GM12875 (cell line): ENCODE data around the gene SNX14.
"Not testable (repeated sequence)": the region's sequence is repeated elsewhere in the genome, so short reads cannot be mapped to it uniquely, and the experiment has no call there.

Experiments used
- H3K4me3 ChIP-seq: one replicate; pipeline ENCODE4 v1.5.1; 2011; ENCODE audit warnings: low read depth, low read length, control low read depth
- CTCF ChIP-seq: IDR thresholded peaks from 2 replicates; pipeline ENCODE4 v1.5.1; 2011; ENCODE audit warnings: low read depth, mild to moderate bottlenecking, control low read depth, inconsistent platforms, low read length, moderate library complexity, borderline replicate concordance; ENCODE audit not compliant: insufficient read depth

Gene SNX14

DNA sequence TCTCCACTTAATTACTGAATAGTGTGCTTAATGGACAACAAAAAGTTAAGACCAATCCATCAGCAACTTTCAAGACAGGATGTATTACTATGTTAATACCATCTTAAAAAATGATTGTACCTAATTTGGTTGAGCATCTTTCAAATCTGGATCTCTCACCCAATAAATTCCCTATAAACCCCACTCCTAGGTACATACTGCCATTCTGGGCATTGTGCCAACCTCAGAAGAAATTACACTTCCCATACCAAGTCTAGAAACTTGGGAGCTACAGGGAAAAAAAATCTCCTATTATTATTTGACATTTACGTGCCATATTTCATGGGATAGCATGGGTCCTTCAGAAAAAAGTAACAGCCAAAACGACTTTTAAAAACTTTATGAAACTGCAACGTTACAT lies 43.9 kb upstream of the SNX14 start:
- H3K4me3 ChIP-seq = no peak overlapping the region
- TF ChIP-seq CTCF = no peak

GRCh38 chr6:85632164-85632942 lies 38.7 kb upstream of the SNX14 start:
- TF ChIP-seq CTCF = no peak
- H3K4me3 ChIP-seq = no peak overlapping the region

- not testable (repeated sequence) for H3K4me3 ChIP-seq
Measured at GRCh38 chr6:85631117-85631516, 37.5 kb upstream of the SNX14 start.

- no peak for TF ChIP-seq CTCF
- no peak overlapping the region for H3K4me3 ChIP-seq
Measured at GRCh38 chr6:85628353-85628752, 34.7 kb upstream of the SNX14 start.

DNA sequence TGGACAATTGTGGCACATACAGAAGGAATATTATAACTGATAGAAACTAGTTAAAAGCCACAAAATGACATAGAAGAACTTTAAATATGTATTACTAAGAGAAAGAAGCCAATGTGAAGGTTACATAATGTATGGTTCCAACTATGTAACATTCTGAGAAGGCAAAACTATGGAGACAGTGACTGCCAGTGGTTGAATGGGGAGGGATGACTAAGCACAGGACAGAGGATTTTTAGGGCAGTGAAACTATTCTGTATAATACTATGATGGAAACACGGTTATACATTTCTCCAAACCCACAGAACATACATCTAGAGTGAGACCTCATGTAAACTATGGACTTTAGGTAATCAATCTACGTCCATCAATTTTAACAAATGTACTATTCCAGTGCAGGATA lies 26.6 kb upstream of the SNX14 start:
- no peak overlapping the region for H3K4me3 ChIP-seq
- TF ChIP-seq CTCF = no peak

DNA sequence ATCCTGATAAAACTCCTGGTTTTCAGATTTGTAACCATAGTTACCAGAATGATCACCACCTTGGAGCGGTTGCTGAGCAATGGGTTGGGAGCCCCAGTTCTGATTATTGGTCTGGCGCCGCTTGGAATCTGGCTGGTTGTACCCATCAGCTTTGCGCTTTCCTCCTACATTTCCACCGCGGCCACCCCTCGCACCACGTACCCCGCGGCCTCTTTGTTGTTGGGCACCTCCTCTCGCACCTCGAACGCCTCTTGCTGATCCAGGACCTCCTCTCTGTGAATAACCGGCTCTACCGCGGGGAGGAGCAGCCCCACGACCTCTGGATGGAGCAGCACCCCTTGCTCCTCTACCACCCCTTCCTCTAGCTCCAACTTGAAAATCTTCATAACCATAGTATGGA lies 21.1 kb upstream of the SNX14 start:
- no peak for TF ChIP-seq CTCF
- no peak overlapping the region for H3K4me3 ChIP-seq

DNA sequence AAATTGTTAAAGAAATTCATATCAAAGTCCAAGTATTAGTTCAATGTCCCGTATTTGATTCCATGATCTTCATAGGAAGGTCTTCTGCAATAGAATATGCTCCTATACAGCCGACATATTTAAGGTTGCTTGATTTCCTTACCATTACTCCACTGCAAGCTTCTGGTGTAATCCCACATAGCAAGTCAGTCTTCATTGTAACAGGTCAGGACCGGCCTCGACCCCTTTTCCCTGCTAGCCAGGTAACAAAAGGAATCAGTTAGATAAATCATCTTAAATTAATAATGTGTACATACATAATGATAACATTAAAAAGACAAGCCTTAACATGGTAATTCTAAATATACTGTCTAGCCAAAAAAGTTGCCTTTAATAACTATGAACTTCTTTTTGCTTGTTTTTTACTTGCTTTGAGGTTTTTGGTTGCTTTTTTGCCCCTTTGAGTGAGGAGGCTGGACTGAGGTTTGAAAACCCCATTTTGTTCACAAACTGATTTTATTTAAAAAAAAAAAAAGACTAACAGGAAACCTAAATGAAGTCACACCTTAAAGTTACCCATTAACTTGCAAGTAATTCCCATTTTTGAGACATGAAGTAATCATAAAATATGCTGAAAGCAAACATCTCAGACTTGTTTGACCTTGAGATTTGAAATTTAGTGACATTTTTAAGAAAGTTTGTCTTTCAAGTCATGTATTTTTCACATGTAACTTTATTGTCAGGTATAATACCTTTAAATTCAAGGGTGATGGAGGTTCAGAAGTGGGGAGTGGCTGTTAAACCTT lies 19.2 kb upstream of the SNX14 start:
- H3K4me3 ChIP-seq = no peak overlapping the region
- no peak for TF ChIP-seq CTCF
